IPS DF 19.7 (cell line): ENCODE results near the gene HRH1.
A peak's percentile ranks its signal among the peaks of the same experiment; 100 is the strongest.
"Not testable (repeated sequence)": the region's sequence is repeated elsewhere in the genome, so short reads cannot be mapped to it uniquely, and the experiment has no call there.

Source experiments
- DNase-seq: peaks from one replicate; pipeline ENCODE4 v3.0.0-alpha.2; 2013; ENCODE audit warnings: low read depth, low spot score

HRH1 gene

GRCh38 chr3:11154036-11154952 lies at the start of gene HRH1:
Gene HRH1, plus strand, starts transcription at chr3:11154493. Its CDS starts 104,545 bp downstream, at chr3:11259038.
- no peak for DNase-seq

- DNase-seq, result not testable (repeated sequence)
These were observed 41.0 kb upstream of the HRH1 start for GRCh38 chr3:11113316-11113715.

GRCh38 chr3:11115548-11115947 lies 38.7 kb upstream of the HRH1 start:
- no peak for DNase-seq

- no peak for DNase-seq
These were observed 37.8 kb upstream of the HRH1 start for GRCh38 chr3:11116336-11117059.

DNA sequence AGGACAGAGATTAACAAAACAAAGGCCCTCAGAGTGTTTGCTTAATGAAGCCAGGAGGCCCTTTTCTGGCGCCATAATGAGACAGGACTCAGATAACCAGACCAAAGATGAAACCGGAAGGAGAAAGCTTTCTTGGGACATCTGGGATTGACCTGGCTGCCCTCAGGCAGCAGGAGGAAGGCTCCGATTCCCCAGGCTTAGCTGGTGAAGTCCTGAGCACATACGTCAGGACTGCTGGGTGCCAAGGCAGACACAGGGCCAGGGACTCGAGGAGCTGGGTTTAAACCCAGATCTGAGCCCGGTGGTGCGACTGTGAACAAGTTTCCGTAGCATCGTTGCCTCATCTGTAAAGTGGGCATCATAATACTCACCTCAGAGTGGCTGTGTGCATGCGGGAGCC lies 36.7 kb upstream of the HRH1 start:
- no peak for DNase-seq

DNA sequence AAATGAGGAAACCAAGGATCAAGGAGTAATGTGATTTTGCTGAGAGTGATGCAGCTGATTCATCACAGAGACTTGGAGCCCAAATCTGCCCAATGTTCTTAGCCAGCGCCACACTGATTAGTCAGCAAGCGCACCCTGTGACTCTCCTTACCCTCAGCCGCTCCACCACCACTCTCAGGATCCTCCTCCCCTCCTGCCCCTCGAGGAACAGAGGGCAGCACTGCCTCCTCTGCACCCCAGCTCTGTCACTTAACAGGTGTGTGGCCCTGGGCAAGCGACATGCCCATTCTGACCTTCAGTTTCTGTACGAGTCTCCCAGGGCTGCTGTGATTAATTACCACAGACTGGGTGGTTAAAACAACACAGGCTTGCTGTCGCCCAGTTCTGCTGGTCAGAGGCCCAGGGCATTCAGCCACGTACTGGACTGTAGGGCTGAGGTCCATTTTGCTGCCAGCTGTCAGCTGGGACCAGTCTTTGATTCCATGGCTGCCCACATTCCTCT lies 36.1 kb upstream of the HRH1 start:
- DNase-seq, result no peak

DNA sequence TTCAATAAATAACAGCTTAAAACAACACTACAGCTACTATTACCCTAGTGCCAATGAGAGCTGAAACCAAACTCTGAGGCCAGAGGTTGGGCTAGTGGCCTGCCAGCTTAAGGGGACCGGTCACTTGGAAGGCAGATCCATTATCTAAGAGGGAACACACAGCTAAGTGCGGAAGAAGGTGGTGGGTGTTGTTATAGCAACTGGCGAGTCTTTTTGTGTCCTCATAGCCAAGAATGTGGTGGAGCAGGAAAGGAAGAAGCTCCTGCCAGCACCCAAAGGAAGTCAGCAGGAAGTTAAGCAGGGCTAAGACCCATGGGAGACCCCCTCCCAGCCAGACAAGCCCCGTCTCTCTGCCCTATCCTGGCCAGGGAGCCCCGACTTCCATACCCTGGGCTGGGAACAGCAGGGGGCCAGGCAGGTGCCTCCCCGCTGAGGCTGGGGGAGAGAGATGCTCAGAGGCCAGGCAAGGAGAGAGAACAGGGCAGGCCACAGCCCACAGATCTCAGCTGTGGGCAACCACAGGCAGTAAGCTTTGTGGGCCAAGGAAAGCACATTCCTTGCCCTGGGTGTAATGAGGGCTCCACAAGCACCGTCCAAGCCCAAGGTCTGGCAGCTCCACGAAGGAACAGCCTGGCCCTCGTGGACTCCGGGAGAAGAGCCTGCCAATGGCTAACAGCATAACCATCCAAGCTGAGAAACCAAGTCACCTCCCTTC lies 34.0 kb upstream of the HRH1 start:
- no peak for DNase-seq

DNA sequence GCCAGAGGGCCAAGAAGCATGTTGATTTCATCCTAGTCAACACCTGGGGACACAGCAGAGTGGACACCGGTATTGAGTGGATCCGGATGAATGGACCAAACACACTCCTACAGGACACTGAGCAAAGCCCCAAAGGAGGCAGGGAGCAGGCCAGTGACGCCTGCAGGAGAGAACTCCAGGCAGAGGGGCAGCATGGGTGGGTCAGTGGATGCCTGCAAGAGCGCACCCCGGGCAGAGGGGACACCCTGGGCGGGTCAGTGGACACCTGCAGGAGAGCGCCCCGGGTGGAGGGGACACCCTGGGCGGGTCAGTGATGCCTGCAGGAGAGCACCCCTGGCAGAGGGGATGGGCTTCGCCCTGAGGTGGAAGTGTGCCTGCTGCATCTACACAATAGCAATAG lies 27.6 kb upstream of the HRH1 start:
- DNase-seq, result no peak

GRCh38 chr3:11128682-11129632 lies 25.3 kb upstream of the HRH1 start:
- DNase-seq, result no peak

GRCh38 chr3:11130385-11130784 lies 23.9 kb upstream of the HRH1 start:
- DNase-seq, result no peak

GRCh38 chr3:11131371-11131770 lies 22.9 kb upstream of the HRH1 start:
- no peak for DNase-seq

DNA sequence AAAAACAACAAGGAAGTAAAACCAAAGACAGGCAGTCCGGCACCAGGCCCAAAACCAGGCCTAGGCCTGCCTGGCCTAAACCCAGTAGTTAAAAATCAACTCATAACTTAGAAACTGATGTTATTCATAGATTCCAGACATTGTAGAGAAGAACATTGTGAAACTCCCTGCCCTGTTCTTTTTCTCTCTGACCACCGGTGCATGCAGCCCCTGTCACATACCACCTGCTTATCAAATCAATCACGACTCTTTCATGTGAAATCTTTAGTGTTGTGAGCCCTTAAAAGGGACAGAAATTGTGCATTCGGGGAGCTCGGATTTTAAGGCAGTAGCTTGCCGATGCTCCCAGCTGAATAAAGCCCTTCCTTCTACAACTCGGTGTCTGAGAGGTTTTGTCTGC lies 22.4 kb upstream of the HRH1 start:
- not testable (repeated sequence) for DNase-seq

DNA sequence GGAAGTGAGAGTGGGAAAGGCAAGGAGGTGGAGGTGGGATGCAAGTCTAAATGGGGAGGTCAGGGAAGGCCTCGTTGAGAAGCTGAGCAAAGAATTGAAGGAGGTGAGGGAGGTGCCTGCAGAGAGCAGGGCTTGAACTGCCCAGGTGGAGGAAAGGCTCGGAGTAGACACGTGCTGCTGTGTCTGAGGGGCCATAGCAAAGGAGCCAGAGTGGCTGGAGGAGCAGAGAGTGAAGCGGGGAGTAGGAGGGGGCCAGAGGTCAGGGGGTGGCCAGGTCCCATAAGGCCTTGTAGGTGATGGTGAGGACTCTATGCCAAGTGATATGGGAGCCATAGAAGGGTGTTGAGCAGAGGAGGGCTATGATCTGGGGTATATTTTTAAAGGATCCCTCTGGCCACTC lies 21.4 kb upstream of the HRH1 start:
- no peak for DNase-seq

DNA sequence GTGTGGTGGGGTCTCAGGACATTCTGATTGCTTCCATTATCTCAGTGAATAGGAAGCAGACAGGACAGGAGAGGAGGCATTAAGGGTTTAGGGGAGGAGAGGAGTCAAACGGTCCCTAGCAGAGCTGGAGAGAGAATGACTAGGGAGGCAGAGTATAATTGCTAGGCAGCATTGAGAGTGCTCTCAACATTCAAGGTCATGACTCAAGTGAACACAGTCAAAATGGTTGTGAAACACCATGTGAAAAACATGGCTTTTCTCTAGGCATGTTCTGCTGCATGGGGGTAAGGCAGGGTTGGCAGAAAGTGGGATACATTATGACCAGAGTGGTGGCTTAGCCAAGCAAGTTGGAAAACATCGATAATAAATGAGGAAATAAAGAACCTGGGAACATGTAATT lies 19.5 kb upstream of the HRH1 start:
- DNase-seq, result no peak

DNA sequence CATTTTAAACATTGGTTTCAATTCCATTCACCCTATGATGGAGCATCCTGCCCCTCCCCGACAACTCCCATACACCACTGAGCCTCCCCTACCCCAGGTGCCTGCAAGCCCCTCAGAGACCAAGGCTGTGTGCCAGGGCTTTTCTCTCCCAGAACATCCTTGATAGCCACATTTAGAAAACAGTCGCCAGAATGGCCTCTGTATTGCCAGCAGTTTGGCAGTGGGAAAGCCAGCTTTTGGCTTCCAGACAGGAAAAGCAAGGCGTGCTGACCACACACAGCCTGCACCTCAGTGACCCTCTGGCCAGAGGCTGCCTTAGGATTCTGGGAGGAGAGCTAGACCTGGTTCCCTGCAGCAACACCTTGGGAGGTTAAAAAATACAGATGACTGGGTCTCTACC lies 18.2 kb upstream of the HRH1 start:
- no peak for DNase-seq

- DNase-seq, result peak; percentile 23
These were observed 17.3 kb upstream of the HRH1 start for GRCh38 chr3:11136830-11137626.

DNA sequence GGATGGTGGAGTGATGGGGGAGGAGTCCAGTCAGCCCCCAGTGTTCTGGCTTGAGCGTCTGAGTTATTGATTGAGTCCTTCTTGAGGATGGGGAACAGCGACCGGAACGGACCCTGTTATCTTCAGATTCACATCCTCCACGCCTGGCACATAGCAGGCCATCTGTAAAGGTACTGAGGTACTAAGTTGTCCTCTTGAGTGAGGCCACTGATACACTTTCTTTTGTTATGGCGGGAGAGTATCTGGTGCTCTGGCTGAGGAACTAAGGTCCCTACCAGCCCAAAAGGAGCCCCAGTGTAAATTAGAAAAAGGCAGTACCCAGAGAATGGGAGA lies 16.7 kb upstream of the HRH1 start:
- DNase-seq, result no peak

DNA sequence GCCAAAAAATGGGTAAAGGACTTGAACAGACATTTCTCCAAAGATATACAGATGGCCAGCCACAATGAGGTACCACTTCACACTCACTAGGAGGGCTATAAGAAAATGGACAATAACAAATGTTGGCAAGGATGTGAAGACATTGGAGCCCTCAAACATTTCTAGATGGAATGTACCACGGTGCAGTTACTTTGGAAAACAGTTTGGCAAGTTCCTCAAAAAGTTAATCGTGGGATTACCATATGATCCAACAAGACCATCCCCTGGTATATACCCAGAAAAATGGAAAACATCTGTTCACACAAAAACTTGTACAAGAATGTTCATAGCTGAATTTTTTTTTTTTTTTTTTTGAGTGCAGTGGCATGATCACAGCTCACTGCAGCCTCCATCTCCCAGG lies 15.9 kb upstream of the HRH1 start:
- no peak for DNase-seq

DNA sequence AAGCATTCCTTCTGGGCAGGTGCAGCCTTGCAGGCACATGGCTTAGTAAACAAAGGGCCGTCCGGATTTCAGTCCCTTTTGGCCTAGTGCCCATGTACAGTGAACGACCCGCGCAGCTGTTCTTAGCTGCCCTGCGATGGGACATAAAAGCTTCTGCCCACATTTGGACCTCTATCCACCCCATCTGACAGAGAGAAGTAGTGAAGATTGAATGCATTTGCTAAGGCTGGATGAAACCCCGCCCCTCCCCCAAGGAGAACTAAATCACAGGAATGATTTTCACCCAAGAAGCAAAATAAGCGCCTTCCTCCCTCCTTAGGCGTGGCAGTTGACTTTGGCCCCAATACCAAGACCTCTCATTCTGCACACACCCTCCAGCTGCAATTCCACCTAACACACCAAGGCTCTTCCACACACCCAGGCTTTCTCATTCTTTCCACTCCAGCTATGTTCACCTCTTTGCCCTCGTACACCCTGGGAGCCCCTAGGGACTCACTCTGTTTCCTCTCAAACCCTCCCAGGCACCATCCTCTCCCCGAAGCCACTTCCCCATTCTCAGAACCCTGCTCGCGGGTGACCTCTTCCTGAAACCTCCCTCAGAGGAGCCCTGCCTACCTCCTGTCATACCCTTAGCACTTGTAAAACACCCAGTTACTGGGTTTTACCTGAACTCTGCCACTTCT lies 14.1 kb upstream of the HRH1 start:
- no peak for DNase-seq

GRCh38 chr3:11140713-11141104 lies 13.6 kb upstream of the HRH1 start:
- no peak for DNase-seq
